SW480 (cell line): ENCODE results near the gene NTN1.
A peak's percentile ranks its signal among the peaks of the same experiment; 100 is the strongest.

Experiments
- DNase-seq: peaks from one replicate; pipeline ENCODE4 v3.0.0-alpha.2; 2016; ENCODE audit warnings: low spot score

Gene NTN1

DNA sequence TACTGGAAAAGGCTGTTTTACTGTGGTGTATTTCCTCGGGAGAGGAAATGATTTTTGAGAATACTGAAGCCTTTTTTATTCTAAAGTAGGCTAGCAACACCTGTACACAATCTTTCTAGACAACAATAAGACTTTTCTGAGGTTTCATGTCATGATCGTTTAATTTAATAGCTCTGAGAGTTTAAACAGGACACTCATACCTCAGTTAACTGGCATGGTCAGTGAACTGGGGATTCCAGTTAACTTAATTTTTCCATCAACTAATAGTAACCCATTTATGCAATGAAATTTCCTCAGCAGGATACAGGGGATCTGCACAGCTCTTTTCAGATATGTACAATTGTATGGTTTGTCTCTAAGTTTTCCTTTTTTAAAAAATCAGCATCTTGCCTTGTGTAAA, 262.6 kb downstream of the NTN1 start:
- DNase-seq = no peak

DNA sequence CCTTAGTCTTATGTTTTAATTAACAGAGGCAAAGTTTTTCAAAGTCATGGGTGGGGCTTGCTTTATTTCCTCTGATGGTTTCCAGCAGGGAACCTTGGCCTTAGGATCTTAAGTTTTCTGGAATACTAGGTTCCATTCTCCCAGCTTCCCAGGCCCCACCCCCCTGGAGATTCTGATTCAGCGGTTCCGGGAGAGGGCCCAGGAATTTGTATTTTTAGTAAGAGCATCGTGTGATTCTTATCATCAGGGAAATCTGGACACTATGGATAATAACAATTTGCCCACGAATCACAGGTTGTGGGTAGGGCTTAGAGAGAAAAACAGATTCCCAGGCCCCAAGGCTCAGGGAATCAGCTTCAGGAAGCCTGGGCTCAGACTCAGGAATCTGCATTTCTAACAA, 263.6 kb downstream of the NTN1 start:
- no peak for DNase-seq

DNA sequence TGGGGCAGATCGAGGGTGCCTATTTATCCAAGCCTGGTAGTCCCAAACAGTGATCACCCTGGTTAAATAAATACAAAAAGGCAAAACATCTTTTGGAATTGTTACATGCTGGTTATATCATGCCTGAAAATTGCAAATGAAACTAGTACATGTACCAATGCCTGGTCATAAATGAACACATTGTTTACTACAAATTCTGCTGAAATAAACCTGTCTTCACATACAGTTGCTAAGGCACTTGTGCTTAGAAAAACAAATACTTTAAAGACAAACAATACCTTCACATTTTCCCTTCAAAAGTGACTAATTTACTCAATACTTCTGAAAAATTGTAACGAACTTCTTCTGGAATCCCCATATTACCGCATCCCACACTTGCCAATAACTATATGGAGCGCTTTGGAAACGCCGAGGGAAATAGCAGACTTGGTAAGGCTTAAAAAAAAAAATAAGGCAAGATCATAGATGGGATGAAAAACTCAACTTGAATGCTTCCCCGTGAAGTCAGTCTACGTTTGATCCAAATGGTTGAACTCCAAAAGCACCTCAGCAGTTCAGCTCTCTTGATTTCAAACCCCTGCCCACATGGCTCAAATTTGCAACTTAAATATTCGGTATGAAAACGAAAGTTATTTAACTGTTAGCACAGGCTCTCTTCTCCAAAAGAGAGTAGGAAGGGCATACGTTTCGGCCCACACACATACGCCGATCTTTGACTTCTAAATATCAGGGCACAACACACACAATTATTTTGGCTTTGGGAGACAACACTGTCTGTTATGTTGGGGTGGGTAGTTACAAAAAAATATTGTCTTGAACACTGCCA, 264.5 kb downstream of the NTN1 start:
- DNase-seq = no peak

DNA sequence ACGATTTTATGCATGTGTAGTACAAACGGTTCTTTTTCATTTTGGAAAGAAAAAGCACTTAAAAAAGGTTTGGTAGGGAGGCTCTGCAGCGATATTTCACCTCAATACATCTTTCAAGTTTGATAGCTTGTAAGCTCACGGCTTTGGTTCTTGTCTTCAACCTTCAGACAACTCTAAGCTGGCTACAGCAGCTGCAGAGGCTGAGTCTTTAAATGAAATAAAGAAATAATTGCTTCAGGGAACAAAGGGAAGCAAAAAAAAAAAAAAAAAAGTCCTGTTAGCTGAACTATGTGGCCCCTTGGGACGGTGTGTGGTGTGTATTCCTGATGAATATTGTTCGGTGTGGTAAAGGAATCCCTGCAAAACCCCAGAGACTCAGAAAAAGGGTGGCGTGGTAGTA, 265.1 kb downstream of the NTN1 start:
- no peak for DNase-seq

DNA sequence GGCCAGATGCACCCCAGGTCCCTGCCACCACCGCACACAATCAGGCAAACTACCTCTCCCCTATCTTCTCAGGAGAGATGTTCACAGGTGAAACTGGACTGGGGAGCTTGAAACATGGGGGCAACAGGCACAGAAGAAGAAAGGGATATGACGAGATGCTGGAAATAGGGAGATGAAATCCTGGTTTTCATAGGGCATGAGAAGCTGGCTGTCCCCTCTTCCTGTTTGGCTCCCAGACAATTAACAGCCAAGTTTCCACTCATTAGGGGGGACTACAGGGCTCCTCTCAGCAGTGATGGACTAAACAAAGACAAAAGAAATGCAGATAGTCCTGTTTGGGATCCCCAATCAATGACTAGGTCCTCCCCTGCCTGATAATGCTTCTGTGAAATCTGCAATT, 266.0 kb downstream of the NTN1 start:
- no peak for DNase-seq

DNA sequence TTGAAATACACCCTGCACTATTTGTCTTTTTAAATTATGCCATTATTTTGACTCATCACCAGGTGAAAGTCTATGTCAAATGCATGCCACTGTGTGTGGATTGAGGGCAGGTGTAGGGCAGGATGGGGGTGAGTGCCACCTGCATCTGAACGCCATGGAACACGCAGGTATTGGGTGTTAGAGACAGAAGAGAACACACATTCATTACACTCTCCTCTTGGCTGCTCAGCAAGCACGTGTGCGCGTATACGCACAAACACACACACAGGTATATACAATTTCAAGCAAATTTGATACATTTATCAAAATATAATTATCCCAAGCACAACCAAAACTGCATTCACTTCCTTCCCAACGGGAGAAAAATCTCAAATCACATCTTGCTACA, 268.9 kb downstream of the NTN1 start:
- DNase-seq = no peak

DNA sequence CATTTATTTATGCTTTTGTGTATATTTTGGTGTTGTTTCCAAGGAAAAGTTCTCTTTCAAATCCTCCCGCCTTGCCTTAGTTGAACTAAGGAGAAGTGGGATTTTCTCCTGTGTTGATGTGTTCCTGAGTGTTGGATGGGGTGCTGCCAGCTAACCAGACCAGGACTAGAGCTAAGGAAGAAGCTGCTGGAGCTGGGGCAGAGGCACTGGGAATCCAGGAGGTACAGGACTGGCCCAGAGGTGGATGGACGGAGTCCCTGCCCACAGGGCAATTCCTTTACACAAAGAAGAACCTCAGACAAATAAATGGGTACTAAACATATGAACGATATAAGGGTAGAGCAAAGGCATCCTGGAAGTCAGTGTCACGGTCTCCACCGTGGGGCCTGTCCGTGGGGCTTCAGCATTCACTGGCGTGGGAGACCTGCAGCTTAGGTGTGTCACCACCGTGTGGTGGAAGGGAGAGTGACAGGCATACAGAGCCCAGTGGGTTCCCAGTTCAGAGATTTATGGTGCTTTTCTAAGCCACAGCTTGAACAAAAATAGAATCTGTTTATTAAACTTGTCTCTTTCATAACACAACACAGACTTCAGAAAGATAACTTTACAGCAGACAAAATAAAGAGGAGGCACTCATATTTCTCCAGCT, 270.7 kb downstream of the NTN1 start:
- peak; percentile 33 for DNase-seq

DNA sequence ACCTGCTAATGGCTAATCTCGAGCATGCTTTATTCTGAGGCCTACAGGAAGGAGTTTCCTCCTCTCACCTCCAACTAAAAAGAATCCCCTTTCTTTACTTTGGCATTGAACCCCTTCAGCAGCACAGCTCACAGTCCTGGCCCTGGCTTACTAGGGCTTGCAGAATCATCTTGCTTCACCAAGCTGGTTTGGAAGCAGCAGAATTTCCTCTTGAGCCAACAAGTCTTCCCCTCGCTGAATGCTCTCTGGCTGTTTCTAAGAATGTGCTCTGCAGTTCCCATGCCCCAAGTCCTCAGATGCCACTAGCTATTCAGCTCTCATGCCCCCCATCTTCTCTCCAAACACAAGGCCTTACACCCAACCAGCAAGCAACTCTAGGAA, 271.2 kb downstream of the NTN1 start:
- no peak for DNase-seq
